DMS 273 (cell line): ENCODE measurements around the gene ATP12A.
A peak's percentile ranks its signal among the peaks of the same experiment; 100 is the strongest.

Source experiments
- DNase-seq: peaks from one replicate; lab custom pipeline; 2025; ENCODE audit not compliant: unreplicated experiment; lab: John Stamatoyannopoulos, UW

The ATP12A gene

GRCh38 chr13:24684600-24684998, 4.4 kb downstream of the ATP12A start:
- peak; percentile 3 for DNase-seq

- DNase-seq: no peak
Measured at GRCh38 chr13:24685314-24685713, 5.1 kb downstream of the ATP12A start.

DNA sequence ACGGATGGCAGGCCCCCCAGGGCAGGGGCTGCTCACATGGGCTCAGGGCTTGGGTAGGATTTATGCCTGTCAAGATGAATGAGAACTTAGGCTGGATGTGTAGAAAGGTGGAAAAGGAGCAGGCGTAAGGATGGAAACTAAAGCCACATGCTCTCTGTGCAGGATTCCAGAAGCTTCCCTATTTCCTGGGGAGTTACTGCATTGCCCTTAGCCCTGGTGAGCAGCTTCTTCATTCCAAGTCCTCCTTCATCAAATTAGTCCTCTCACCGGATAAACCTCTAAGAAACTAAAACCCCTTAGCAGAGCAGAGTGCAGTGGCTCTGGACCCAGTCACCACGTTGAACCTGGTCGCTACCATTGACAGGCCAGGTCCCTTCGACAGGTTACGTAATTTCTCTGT, 7.4 kb downstream of the ATP12A start:
- DNase-seq: no peak

DNA sequence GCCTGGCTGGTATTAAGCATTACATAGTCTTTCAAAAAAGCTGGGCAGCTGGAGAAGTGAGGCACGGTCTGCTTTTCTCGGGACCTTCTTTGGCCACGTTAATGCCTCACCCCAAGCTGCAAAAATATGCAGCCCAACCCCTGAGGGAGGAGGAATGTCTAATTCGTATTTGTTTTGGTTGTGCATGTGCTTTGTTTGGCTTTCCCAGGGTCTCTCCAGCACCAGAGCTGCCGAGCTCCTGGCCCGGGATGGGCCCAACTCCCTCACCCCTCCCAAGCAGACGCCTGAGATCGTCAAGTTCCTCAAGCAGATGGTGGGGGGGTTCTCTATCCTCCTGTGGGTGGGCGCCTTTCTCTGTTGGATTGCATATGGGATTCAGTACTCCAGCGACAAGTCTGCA, 7.9 kb downstream of the ATP12A start:
- no peak for DNase-seq

DNA sequence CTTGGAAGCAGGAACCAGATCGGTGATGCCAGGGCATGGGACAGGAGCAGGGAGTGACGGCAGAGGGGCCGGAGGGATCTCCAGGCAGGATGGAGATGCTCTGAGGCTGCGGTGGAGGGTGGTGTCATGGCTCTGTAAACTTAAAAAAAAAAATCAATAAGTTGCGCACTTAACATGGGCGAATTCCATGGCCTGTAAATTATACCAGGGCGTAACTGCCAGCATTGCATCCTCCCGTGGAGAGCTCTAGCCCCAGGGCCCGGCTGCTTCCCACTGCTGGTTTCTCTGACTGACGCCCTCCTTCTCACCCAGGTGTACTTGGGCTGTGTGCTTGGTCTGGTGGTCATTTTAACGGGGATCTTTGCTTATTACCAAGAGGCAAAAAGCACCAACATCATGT, 8.7 kb downstream of the ATP12A start:
- no peak for DNase-seq

GRCh38 chr13:24691381-24691780, 11.2 kb downstream of the ATP12A start:
- no peak for DNase-seq

GRCh38 chr13:24692561-24692960, 12.4 kb downstream of the ATP12A start:
- DNase-seq: no peak

GRCh38 chr13:24693862-24694471, 13.8 kb downstream of the ATP12A start:
- peak; percentile 79 for DNase-seq

DNA sequence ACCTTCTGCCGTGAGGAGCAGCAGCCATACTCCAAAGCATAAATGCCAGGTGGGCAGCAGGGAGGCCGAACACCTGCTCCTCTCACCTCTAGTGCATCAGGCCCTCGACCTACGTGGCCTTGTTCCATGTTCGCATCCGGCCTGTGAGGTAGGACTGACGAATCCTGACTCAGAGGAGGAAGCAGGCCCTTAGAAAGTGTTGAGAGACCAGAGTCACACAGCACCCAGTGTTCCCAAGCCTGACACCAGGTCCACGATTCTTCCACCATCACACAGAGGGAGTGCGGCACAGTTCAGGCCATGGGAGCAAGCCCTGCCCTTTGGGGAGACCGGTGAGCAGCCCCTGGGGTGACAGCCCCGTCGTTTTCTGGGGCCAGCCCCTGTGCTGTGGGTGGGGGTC, 14.7 kb downstream of the ATP12A start:
- DNase-seq: no peak

DNA sequence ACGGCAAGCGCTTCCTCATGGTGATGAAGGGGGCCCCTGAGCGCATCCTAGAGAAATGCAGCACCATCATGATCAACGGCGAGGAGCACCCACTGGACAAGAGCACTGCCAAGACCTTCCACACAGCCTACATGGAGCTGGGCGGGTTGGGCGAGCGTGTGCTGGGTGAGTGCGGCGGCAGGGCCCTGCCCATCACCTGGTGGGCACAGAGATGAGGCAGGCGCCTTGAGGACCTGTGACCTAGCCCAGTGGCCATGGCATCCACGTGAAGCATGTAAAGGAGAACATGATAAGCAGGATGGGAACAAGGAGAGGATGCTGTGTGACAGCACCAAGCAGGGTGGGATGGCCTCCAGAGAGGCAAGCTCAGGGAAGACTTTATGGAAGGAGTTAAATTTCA, 18.5 kb downstream of the ATP12A start:
- no peak for DNase-seq

- DNase-seq: no peak
Measured at GRCh38 chr13:24699541-24699940, 19.3 kb downstream of the ATP12A start.

DNA sequence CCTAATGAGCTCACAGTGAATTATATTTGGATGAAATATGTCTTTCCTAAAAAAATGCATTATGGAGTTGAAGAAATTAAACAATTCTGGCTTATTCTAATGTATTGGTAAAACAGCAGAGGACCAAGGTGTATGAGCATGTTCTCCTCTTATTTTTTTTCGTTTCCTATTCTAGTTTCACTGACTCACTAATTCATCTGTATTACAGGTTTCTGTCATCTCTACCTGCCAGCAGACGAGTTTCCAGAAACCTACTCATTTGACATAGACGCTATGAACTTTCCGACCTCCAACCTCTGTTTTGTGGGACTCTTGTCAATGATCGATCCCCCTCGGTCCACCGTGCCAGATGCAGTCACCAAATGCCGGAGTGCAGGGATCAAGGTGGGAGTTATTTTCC, 20.3 kb downstream of the ATP12A start:
- DNase-seq: no peak

GRCh38 chr13:24706886-24707585, 26.8 kb downstream of the ATP12A start:
- DNase-seq: no peak

- DNase-seq: no peak
Measured at GRCh38 chr13:24709186-24709913, 29.1 kb downstream of the ATP12A start.

GRCh38 chr13:24713022-24713421, 32.8 kb downstream of the ATP12A start:
- DNase-seq: no peak

DNA sequence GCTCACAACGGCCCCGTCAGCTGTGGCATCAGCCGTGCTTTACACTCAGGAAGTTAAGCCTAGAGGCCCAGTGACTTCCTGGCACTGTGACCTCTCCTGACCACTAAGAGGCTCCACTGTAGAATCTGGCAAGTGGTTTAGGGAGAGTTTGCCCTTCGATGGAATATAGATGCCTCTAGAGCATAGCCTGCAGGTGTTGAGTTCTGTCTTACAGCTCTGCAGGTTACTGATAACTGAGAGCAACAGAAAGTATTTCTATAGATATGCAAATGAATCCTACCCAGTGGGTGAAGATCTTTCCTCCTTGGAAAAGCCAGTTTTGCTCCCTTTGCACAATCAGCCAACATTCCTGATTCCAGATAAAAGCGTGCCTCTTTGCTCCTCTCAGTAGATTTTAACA, 35.8 kb downstream of the ATP12A start:
- DNase-seq: no peak

DNA sequence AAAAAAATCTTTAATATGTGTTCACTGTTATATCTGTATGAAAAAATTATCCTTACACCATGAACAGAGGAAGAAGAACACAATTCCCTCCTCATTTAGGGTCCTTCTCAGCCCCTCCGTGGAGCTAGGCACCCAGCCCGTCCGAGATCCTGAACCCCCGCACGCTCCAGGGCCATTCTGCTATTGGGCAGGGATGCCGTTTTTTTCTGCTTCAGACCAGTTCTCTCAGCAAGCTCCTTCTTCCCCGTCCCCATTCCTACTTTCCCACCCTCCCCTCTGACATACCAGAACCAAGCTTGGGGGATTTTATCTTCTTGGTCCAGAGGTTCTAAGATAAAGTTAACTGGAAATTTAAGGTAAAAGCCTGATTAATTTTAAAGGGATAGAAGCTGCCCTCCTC, 36.2 kb downstream of the ATP12A start:
- no peak for DNase-seq

GRCh38 chr13:24717217-24717616, 37.0 kb downstream of the ATP12A start:
- DNase-seq: no peak

DNA sequence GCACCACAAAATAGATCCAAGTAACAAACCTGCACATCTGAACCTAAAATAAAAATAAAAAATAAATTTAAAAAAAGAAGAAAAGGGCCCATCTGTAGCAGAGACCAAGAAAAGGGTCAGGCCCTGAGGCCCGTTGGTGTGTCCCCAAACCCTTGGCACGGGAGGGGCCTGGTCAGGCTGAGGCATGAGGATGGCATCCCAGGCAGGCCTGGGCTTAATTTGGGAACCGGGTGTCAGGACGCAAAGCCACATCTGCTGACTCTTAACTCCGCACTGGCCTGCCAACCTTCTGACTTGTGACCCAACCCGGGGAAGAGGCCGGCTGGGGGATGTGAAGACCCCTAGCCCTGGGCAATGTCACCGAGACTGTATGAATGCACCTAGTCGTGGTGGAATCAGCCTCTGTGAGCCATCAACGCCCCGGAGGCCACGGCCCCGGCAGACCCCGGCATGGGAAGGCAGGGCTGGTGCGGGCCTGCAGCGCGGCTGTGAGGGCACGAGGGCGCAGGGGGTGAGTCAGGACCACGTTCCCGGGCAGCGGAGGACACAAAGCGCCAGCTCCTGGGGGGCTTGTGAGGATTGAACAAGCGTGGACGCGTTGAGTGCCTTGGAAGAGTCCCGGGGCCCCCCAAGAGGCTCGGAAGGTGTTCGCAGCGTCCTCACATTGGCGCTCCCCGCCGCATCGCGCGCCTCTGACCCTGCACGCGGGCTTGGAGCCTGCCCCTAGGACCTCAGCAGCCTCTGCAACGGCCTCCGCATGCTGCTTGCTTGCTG, 38.2 kb downstream of the ATP12A start:
- no peak for DNase-seq

GRCh38 chr13:24719139-24719538, 38.9 kb downstream of the ATP12A start:
- no peak for DNase-seq

- no peak for DNase-seq
Measured at GRCh38 chr13:24723206-24723605, 43.0 kb downstream of the ATP12A start.

DNA sequence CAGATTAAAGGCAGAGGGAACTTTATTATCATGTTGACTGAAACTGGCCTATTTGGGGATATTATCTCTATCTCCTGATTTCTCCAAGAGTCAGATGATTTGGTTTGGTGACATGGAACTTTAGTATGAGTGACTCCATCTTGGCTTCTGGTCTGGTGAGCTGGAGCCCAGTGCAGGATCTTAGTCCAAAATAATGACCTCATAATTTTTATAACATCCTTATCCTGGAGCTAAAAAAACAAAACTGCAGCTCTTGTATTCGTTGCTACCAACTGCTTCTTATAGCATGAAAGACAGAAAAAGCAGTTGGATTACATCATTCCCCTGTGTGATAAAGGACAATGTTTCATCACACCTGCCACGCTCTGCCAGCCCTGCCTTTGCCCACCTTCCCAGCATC, 44.5 kb downstream of the ATP12A start:
- no peak for DNase-seq
